Skeletal muscle tissue (tissue), 4 donors: ENCODE measurements around the gene EPHX1. TPM values are rescaled to one million over a fixed set of nuclear protein-coding genes. Genes with fewer than 3 reads are reported as not detected.
A peak's percentile ranks its signal among the peaks of the same experiment; 100 is the strongest.
"Not testable (repeated sequence)": the region's sequence is repeated elsewhere in the genome, so short reads cannot be mapped to it uniquely, and the experiment has no call there.

Source experiments
- H3K27ac ChIP-seq: one replicate; pipeline ENCODE4 v1.7.0; 2013; ENCODE audit warnings: mild to moderate bottlenecking, low read depth, low read length, inconsistent platforms
- H3K27me3 ChIP-seq, 3 donors: one replicate each; pipeline ENCODE4 v1.7.0; 2013; ENCODE audit warnings: low read length in 3 of 3; ENCODE audit not compliant: control insufficient read depth in 3 of 3, insufficient read depth in 3 of 3
- H3K36me3 ChIP-seq, 3 donors: one replicate each; pipeline ENCODE4 v1.7.0; 2013; ENCODE audit warnings: low read length in 3 of 3; ENCODE audit not compliant: control insufficient read depth in 3 of 3, insufficient read depth in 3 of 3
- H3K4me1 ChIP-seq, 3 donors: one replicate each; pipeline ENCODE4 v1.7.0; 2013; ENCODE audit warnings: low read length in 3 of 3, mild to moderate bottlenecking in 3 of 3; ENCODE audit not compliant: control insufficient read depth in 3 of 3, insufficient read depth in 3 of 3
- H3K4me3 ChIP-seq, 3 donors: one replicate each; pipeline ENCODE4 v1.7.0; 2013; ENCODE audit warnings: low read length in 3 of 3
- H3K9ac ChIP-seq, 3 donors: one replicate each; pipeline ENCODE4 v1.7.0; 2013; ENCODE audit warnings: low read length in 3 of 3, mild to moderate bottlenecking in 3 of 3, moderate library complexity in 2 of 3, low read depth in 1 of 3
- H3K9me3 ChIP-seq, 3 donors: one replicate each; pipeline ENCODE4 v1.7.0; 2013; ENCODE audit warnings: low read length in 3 of 3; ENCODE audit not compliant: control insufficient read depth in 3 of 3
- total RNA-seq: library from RNA; depleted of rRNA; stranded (reverse); fragments of >200 nt; gene quantifications from one replicate; pipeline ENCODE4 v1.2.3, GENCODE V29; 2014
- donor health status: Osteomylitis.

Gene EPHX1
- total RNA-seq, 1 donor from 2014 or later = 13.0 TPM

GRCh38 chr1:225806249-225806648, 3.7 kb upstream of the EPHX1 start:
- H3K9ac ChIP-seq = no peak overlapping the region
- H3K4me1 ChIP-seq = peaks cover 5 to 11% (median 11%) of the 10 kb centered on the region in 3 donors
- H3K27me3 ChIP-seq = no peaks in the 10 kb centered on the region
- no peak overlapping the region for H3K4me3 ChIP-seq
- H3K27ac ChIP-seq = no peak overlapping the region
- no peaks in the 10 kb centered on the region for H3K9me3 ChIP-seq
- H3K36me3 ChIP-seq = no peaks in the 10 kb centered on the region

DNA sequence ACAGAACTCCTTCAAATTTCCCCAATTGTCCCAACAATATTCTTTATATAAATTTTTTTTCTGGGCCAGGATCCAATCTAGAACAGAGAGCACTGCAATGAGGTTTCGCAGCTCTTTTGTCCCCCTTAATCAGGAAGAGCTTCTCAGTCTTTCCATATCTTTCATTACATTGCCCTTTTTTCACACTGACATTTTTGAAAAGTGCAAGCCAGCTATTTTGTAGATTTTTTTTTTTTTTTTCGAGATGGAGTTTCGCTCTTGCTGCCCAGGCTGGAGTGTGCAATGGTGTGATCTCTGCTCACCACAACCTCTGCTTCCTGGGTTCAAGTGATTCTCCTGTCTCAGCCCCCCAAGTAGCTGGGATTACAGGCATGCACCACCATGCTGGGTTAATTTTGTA, 3.2 kb upstream of the EPHX1 start:
- not testable (repeated sequence) for H3K4me3 ChIP-seq, H3K9ac ChIP-seq, H3K27me3 ChIP-seq, H3K36me3 ChIP-seq, H3K27ac ChIP-seq, H3K9me3 ChIP-seq
- peaks cover 10 to 16% (median 15%) of the 10 kb centered on the region in 3 donors for H3K4me1 ChIP-seq

GRCh38 chr1:225808136-225808535, 1.8 kb upstream of the EPHX1 start:
- H3K27ac ChIP-seq = no peak overlapping the region
- H3K27me3 ChIP-seq = no peaks in the 10 kb centered on the region
- no peaks in the 10 kb centered on the region for H3K9me3 ChIP-seq
- no peak overlapping the region for H3K4me3 ChIP-seq
- H3K4me1 ChIP-seq = peaks cover 24 to 30% (median 29%) of the 10 kb centered on the region in 3 donors
- no peak overlapping the region for H3K9ac ChIP-seq
- no peaks in the 10 kb centered on the region for H3K36me3 ChIP-seq

DNA sequence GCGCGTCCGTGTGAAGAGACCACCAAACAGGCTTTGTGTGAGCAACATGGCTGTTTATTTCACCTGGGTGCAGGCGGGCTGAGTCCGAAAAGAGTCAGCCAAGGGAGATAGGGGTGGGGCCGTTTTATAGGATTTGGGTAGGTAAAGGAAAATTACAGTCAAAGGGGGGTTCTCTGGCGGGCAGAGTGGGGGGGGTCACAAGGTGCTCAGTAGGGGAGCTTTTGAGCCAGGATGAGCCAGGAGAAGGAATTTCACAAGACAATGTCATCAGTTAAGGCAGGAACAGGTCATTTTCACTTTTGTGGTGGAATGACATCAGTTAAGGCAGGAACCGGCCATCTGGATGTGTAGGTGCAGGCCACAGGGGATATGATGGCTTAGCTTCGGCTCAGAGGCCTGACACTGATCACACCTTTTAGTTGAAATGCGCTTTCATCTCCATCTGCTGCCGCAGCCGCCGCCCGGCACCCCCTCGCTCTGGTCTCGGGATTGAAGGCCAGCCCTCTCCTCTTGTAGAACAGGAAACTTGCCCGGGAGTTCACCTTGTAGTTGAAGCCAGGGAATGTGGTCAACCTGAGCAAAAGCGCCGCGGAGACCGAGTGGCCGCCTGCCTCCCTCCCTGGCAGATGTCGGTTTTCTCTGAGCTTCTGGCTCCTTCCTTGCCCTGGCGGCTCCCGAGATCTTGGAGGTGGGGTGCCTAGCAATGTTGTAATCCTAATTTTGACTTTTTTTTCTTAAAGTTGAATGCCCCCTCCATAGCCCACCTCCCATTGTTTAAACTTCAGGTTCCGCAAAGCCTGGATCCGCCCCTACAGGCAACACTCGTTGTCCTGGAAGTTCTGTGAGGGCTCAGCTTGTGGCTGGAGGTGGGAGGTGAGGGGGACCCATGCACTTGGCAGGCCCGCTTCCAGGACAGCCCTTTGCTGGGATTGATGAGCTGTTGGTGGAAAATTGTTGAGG, 935 bp downstream of the EPHX1 start:
- peak overlapping the region; percentile 80 to 89 (median 86) for H3K4me3 ChIP-seq
- H3K27me3 ChIP-seq, H3K36me3 ChIP-seq, H3K9me3 ChIP-seq: not testable (repeated sequence)
- peak overlapping the region; percentile 61 for H3K27ac ChIP-seq
- H3K4me1 ChIP-seq = peaks cover 51 to 55% (median 54%) of the 10 kb centered on the region in 3 donors
- peak overlapping the region; percentile 74 to 86 (median 80) for H3K9ac ChIP-seq

DNA sequence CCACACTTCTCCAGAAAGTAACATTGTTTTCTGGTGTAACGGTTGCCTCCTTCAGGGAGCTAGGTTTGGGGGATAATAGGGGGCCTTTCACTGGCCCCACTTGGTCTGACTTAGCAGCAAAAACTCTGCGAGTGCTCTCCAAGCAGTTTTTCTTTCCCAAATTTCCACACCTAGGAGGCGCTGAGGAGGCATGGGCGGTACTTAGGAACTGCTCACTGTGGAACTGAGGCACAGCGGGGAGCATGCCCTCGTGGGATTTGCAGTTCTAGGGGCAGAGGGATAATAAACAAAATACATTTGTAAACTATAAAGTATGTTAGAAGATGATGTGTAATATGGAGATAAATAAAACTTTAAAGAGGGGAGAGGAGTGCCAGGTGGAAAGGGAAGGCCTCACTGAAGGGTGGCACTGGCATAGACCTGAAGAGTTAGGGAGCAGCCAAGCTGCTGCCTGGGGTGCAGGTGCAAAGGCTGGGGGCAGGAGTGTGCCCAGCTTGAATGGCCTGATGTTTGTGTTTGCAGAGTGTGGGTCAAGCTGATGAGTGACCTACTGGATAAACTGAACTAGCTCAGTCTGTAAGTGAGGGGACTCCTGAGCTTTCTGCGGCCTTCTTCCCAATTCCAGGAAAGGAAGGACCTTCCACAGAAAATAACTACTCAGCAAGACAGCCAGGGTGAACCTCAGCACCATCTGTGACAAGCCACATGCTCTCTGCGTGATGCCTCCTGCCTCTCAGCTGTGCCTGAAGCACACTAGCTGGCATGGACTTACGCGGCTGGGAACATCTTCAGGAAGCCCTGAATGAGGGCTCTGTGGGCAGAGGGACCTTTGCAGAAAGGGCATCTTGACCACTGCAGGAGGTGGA, 1.9 kb downstream of the EPHX1 start:
- Histone ChIP-seq H3K4me1 (peaks cover 61 to 65% (median 63%) of the 10 kb centered on the region in 3 donors), H3K27ac (peak overlapping the region; percentile 61), H3K27me3 (no peaks in the 10 kb centered on the region), H3K9ac (peak overlapping the region; percentile 59 to 78 (median 74)), H3K9me3 (no peaks in the 10 kb centered on the region), H3K36me3 (peaks cover 0 to 3% (median 0%) of the 10 kb centered on the region in 3 donors), H3K4me3 (peak overlapping the region; percentile 77 to 89 (median 86))

DNA sequence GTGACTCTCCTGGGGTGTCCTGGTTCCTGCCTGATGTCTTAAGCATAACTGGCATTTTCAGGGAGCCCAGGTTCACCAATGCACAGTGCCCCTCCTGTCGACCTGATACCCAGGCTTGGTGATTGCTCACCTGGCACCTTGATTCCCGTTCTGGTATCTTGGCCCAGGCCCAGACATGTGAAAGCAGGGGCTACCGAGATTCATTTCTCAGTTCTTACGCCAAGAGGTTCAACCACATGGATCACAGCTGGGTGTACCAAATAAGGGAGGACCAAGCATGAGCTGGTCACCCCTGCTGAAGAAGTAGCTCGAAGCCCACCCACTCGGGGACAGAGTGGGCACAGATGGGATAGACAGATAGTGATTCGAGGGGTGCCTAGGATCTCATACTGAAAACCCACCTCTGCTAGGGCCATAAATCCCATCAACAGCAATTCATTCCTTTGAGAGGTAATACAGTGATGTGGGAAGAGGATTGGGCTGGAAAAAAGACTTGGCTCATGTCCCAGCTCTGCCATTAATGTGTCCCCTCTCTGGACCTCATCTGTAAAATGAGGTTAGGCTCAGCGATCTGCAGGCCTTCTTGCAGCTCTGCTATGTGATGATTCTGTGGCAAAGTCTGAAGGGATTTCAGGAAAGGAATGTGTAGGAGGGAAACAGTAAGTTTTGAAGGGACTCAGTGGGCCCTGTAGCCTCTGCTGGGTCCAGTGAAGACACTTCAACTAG, 2.7 kb downstream of the EPHX1 start:
- peaks cover 0 to 3% (median 0%) of the 10 kb centered on the region in 3 donors for H3K36me3 ChIP-seq
- no peaks in the 10 kb centered on the region for H3K9me3 ChIP-seq
- peaks cover 69 to 73% (median 71%) of the 10 kb centered on the region in 3 donors for H3K4me1 ChIP-seq
- H3K9ac ChIP-seq = peak overlapping the region in 2 of 3 donors; percentile 14 to 58
- H3K4me3 ChIP-seq = peak overlapping the region; percentile 77 to 89 (median 86)
- peak overlapping the region; percentile 61 for H3K27ac ChIP-seq
- H3K27me3 ChIP-seq = no peaks in the 10 kb centered on the region

- peak overlapping the region in 2 of 3 donors; percentile 2 to 26 for H3K4me3 ChIP-seq
- peak overlapping the region in 2 of 3 donors; percentile 36 to 58 for H3K9ac ChIP-seq
Measured at GRCh38 chr1:225813214-225813964, 3.5 kb downstream of the EPHX1 start.

GRCh38 chr1:225814381-225814780, 4.5 kb downstream of the EPHX1 start:
- H3K27me3 ChIP-seq = no peaks in the 10 kb centered on the region
- peak overlapping the region in 1 of 3 donors; percentile 12 for H3K4me3 ChIP-seq
- H3K4me1 ChIP-seq = peaks cover 82 to 85% (median 83%) of the 10 kb centered on the region in 3 donors
- H3K36me3 ChIP-seq = peaks cover 0 to 3% (median 0%) of the 10 kb centered on the region in 3 donors
- no peaks in the 10 kb centered on the region for H3K9me3 ChIP-seq
- peak overlapping the region; percentile 61 for H3K27ac ChIP-seq
- peak overlapping the region in 2 of 3 donors; percentile 6 to 27 for H3K9ac ChIP-seq

More at GRCh38 chr1:225813214-225813964, 3.5 kb downstream of the EPHX1 start:
- Histone ChIP-seq H3K27me3 (no peaks in the 10 kb centered on the region), H3K9me3 (no peaks in the 10 kb centered on the region), H3K27ac (peak overlapping the region; percentile 61), H3K4me1 (peaks cover 76 to 80% (median 79%) of the 10 kb centered on the region in 3 donors), H3K36me3 (peaks cover 0 to 3% (median 0%) of the 10 kb centered on the region in 3 donors)

DNA sequence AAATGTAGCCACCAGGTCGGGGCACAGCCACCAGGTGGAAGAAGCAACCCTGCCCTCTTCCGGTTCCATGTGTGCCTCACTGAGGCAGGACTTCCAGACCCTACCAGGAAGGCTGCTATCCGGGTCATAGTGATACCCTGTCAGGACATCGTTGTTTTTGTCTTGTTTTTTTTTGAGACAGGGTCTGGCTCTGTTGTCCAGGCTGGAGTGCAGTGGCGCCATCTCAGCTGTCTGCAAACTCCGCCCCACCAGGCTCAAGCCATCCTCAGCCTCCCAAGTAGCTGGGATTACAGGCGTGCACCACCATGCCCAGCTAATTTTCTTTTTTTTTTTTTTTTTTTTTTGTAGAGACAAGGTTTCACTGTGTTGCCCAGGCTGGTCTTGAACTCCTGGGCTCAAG, 5.2 kb downstream of the EPHX1 start:
- not testable (repeated sequence) for H3K36me3 ChIP-seq, H3K9ac ChIP-seq, H3K9me3 ChIP-seq, H3K4me3 ChIP-seq, H3K27me3 ChIP-seq
- H3K27ac ChIP-seq = peak overlapping the region; percentile 61
- H3K4me1 ChIP-seq = peaks cover 84 to 89% (median 87%) of the 10 kb centered on the region in 3 donors
